HepG2 (cell line): ENCODE data around the gene HELZ2. TPM values are rescaled to one million over a fixed set of nuclear protein-coding genes. Genes with fewer than 3 reads are reported as not detected.

ENCODE experiments used
- ATAC-seq: fragments of 200-7000 bp; cut with Tn5 transposase; 3 replicates; pipeline ENCODE4 v1.9.1; 2020; ENCODE audit warnings: mild to moderate bottlenecking, moderate library complexity
- BruUV-seq: library from RNA; stranded (reverse); fragments of 400-500 nt; replicated peaks from 2 replicates; lab custom pipeline; 2021; lab: Mats Ljungman, UMichigan
- CTCF ChIA-PET: fragments of 300-600 bp; formaldehyde crosslinking; extraction: SDS; loops from one replicate; lab custom pipeline; 2021; ENCODE audit warnings: low total read pairs, inconsistent platforms, low intra/inter-chr PET ratio; lab: Yijun Ruan, JAX
- POLR2A ChIA-PET: fragments of 350-600 bp; sonication (Branson Sonifier 250); formaldehyde crosslinking; loops from one replicate; lab custom pipeline; 2020; ENCODE audit warnings: antibody characterized with exemption, inconsistent platforms; lab: Yijun Ruan, JAX
- DNase-seq: peaks from one replicate; pipeline ENCODE4 v3.0.0-alpha.2; 2015; ENCODE audit warnings: low spot score
- FAIRE-seq: peaks from 3 replicates; lab custom pipeline; 2011; peaks lifted over from hg19 to GRCh38; lab: Jason Lieb, UNC
- H2AFZ ChIP-seq: one replicate; pipeline ENCODE4 v1.6.1; 2011; ENCODE audit warnings: low read length, inconsistent platforms
- H3K27ac ChIP-seq: fragments of 300-600 bp; 3 replicates; pipeline ENCODE4 v1.8.0; 2011; ENCODE audit warnings: mixed run types, mild to moderate bottlenecking, mixed read lengths, low read length, inconsistent platforms; ENCODE audit not compliant: insufficient read depth; ENCODE audit errors: extremely low read length
- H3K27me3 ChIP-seq, 2 experiments: fragments of 200-600 bp in 1 of 2; 2 replicates in 1 of 2; 3 replicates in 1 of 2; pipeline versions ENCODE4 v1.6.0 to v1.8.0; 2011; ENCODE audit warnings: low read length in 2 of 2, mild to moderate bottlenecking in 2 of 2, moderate library complexity in 2 of 2, inconsistent platforms in 1 of 2; ENCODE audit not compliant: insufficient read depth in 2 of 2, control insufficient read depth in 1 of 2
- H3K36me3 ChIP-seq, 2 experiments: fragments of 200-600 bp in 1 of 2; replicated peaks in 1 of 2; 2 replicates in 1 of 2; 3 replicates in 1 of 2; pipeline versions ENCODE4 v1.5.1 to v1.8.0; 2011; ENCODE audit warnings: low read length in 2 of 2, inconsistent platforms in 1 of 2; ENCODE audit not compliant: insufficient read depth in 2 of 2, control insufficient read depth in 1 of 2
- H3K4me1 ChIP-seq: 2 replicates; pipeline ENCODE4 v1.5.1; 2012; ENCODE audit warnings: low read length, inconsistent platforms; ENCODE audit not compliant: insufficient read depth
- H3K4me2 ChIP-seq: 2 replicates; pipeline ENCODE4 v1.6.0; 2011; ENCODE audit warnings: low read depth, low read length, inconsistent platforms
- H3K4me3 ChIP-seq, 3 experiments: fragments of 200-600 bp in 1 of 3; sonication (generic), shearing (Covaris generic) in 1 of 3; replicated peaks in 1 of 3; 2 replicates each; pipeline ENCODE4 v1.5.1; 2011 to 2016; ENCODE audit warnings: low read length in 3 of 3, inconsistent platforms in 2 of 3, low read depth in 2 of 3, mild to moderate bottlenecking in 2 of 3, control low read depth in 1 of 3, mixed read lengths in 1 of 3; ENCODE audit not compliant: insufficient read depth in 1 of 3
- H3K79me2 ChIP-seq: one replicate; pipeline ENCODE4 v1.6.1; 2011; ENCODE audit warnings: low read length, inconsistent platforms; ENCODE audit not compliant: insufficient read depth
- H3K9ac ChIP-seq: 2 replicates; pipeline ENCODE4 v1.6.0; 2011; ENCODE audit warnings: mild to moderate bottlenecking, low read depth, low read length, inconsistent platforms; ENCODE audit not compliant: insufficient read depth
- H3K9me3 ChIP-seq: 2 replicates; pipeline ENCODE4 v1.5.1; 2012; ENCODE audit warnings: mild to moderate bottlenecking, low read length
- H4K20me1 ChIP-seq: 2 replicates; pipeline ENCODE4 v1.6.0; 2011; ENCODE audit warnings: inconsistent platforms, mild to moderate bottlenecking, low read length, moderate library complexity; ENCODE audit not compliant: insufficient read depth
- AGO2 ChIP-seq: fragments of 200-400 bp; formaldehyde crosslinking; optimal IDR thresholded peaks from 2 replicates; pipeline ENCODE3; 2017; ENCODE audit warnings: mild to moderate bottlenecking, low read depth, low read length, moderate library complexity
- BRD4 ChIP-seq: sonication (generic); formaldehyde crosslinking; IDR thresholded peaks from 2 replicates; pipeline ENCODE4 v1.4.0; 2020; ENCODE audit warnings: missing genetic modification reagents
- MYC ChIP-seq: sonication (generic); formaldehyde crosslinking; IDR thresholded peaks from 2 replicates; pipeline ENCODE4 v1.9.0; 2021; ENCODE audit warnings: missing genetic modification reagents, borderline replicate concordance
- ZC3H13 ChIP-seq: sonication (generic); formaldehyde crosslinking; IDR thresholded peaks from 2 replicates; pipeline ENCODE4 v1.8.1; 2023; ENCODE audit warnings: mild to moderate bottlenecking, missing genetic modification reagents, moderate library complexity
- WGBS: methylation state at CpG from one replicate; pipeline ENCODE4 v1.1.6; 2017; ENCODE audit warnings: low lambda C conversion rate; 5-methylcytosine and 5-hydroxymethylcytosine counted together
- in situ Hi-C: cut with HindIII; loops from 2 replicates; pipeline ENCODE4 v1.10.0; 2017; ENCODE audit warnings: low pct_unique_long_range_greater_than_20kb; ENCODE audit not compliant: extremely low pct_ligation_motif_present
- intact Hi-C: fragments of 100-400 bp; cut with micrococcal nuclease; formaldehyde crosslinking; loops from one replicate; pipeline ENCODE4 v1.10.0; 2022; ENCODE audit not compliant: unreplicated experiment
- polyA plus RNA-seq, 8 experiments: library from polyadenylated mRNA; depleted of rRNA in 3 of 8; stranded (reverse) in 7 of 8; unstranded in 1 of 8; fragments of >200 nt; fragmentation: Illumina TruSeq in 4 of 8; extraction: Trizol in 4 of 8; gene quantifications; 2 replicates each; pipeline versions ENCODE4 v1.2.1 to v1.2.3, GENCODE V29; 2011 to 2016; ENCODE audit warnings: low read depth in 4 of 8, missing spikeins in 1 of 8, mixed read lengths in 1 of 8; ENCODE audit not compliant: insufficient read depth in 1 of 8
- total RNA-seq, 5 experiments: library from RNA; depleted of rRNA; stranded (reverse); fragments of >200 nt; fragmentation: Illumina TruSeq; extraction: Trizol; gene quantifications; 2 replicates each; pipeline ENCODE4 v1.2.3, GENCODE V29; 2016; ENCODE audit warnings: low read depth in 1 of 5
- TF ChIP-seq, protein P1 (sequence below): sonication (generic); formaldehyde crosslinking; IDR thresholded peaks from 2 replicates; pipeline ENCODE4 v1.9.0; 2022; ENCODE audit warnings: low read depth, missing genetic modification reagents

HELZ2 gene
- total and polyA plus RNA-seq, 2 of the 13 experiments (the other 11 are each of a cell fraction or from before 2014, with no cell fraction given): 9.6 to 10.1 TPM

DNA sequence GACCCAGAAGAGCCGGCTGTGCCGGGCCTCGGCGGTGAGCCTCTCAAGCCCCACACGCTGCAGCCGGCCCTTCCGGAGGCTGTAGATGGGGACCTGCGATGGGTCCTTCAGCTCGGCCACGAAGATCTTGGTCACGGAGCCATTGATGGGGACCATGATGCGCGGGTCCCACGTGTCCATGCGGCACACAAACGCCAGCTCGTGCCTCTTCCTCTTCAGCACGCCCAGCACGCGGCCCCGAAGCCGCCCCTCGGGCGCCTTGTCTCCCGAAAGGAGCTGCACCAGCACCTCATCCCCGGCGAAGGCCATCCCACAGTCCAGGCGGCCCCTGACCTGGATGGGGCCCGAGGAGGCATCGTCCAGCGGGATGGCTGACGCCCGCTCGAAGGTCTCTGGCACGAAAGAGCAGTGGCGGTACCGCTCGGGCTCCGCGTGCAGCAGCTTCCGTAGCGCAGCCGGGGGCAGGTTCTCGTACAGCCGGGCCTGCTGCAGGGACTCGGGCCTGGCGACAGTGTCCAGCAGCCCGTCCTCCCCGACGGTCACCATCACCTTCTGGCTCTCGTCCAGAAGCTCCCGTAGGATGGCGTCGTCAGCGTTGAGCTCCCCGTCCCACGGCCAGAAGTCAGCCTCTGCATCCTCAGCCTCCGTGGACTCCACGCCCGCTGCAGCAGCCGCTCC lies 8.9 kb downstream of the HELZ2 start:
- Histone ChIP-seq H3K9ac (no peak overlapping the region), H2AFZ (no peak overlapping the region), H3K36me3 (no peaks in the 10 kb centered on the region), H4K20me1 (peaks cover under 1% of the 10 kb centered on the region; the same call in 1 of the 2 replicates), H3K9me3 (no peaks in the 10 kb centered on the region), H3K79me2 (no peaks in the 10 kb centered on the region), H3K27me3 (no peaks in the 10 kb centered on the region), H3K4me1 (no peaks in the 10 kb centered on the region), H3K4me2 (no peak overlapping the region), H3K4me3 (no peak overlapping the region), H3K27ac (no peak overlapping the region)
- DNase-seq (no peak), FAIRE-seq (no peak), ATAC-seq (no peak)
- BruUV-seq: no TSS peak
- POLR2A ChIA-PET: interaction anchor here (1.1 to 1.7 kb wide), 2 partner anchors 9 to 10 kb away, joined by 3 to 7 read pairs; partner anchors contain the start of gene HELZ2
- in situ Hi-C loops (no loop called here), intact Hi-C loops (no loop called here)
- CTCF ChIA-PET: no interaction called here
- 90% methylated on average over 61 of the region's 61 CpGs for WGBS
- TF ChIP-seq, protein P1, sequence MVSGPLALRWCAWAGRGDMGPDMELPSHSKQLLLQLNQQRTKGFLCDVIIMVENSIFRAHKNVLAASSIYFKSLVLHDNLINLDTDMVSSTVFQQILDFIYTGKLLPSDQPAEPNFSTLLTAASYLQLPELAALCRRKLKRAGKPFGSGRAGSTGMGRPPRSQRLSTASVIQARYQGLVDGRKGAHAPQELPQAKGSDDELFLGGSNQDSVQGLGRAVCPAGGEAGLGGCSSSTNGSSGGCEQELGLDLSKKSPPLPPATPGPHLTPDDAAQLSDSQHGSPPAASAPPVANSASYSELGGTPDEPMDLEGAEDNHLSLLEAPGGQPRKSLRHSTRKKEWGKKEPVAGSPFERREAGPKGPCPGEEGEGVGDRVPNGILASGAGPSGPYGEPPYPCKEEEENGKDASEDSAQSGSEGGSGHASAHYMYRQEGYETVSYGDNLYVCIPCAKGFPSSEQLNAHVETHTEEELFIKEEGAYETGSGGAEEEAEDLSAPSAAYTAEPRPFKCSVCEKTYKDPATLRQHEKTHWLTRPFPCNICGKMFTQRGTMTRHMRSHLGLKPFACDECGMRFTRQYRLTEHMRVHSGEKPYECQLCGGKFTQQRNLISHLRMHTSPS (CRISPR knock-in tag): no peak
- TF ChIP-seq MYC (CRISPR knock-in tag): 0 out of 2 replicates have a peak, but pooled peaks have one; percentile 19
- TF ChIP-seq AGO2: peak; percentile 31

DNA sequence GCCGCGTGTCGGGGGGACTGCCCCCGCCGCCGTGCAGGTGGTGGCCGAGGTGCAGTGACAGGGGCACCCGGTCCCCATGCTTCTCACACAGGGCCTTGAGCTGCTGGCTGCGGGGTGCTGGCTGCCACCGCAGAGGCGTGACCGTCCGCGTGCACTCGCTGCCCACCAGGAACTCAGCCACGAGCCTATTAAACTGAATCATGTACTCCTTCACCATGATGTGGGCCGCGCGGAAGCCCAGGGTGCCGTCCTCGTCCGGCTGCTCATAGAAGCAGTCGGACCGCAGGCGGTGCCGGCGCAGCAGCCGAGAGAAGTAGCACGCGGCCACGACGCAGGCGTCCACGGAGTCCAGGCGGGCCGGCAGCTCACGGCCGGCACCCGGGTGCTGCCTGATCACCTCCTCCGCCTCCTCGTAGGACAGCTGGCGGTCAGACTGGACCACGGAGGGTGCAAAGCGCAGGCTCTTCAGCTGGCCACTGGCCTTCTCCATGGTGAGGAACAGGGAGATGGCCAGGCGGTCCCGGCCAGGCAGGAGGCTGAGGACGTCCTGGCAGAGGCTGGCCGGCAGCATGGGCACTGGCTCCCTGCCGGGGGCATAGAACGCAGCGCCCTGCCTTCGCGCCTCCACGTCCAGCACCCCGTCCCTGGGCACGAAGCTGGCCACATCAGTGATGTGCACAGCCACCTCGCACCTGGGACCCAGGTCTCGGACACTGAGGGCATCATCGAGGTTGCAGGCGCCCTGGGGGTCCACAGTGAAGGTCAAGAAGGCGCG lies 9.8 kb downstream of the HELZ2 start:
- BruUV-seq: no TSS peak
- Histone ChIP-seq H4K20me1 (no peaks in the 10 kb centered on the region; the same call in 1 of the 2 replicates), H2AFZ (no peak overlapping the region), H3K27ac (no peak overlapping the region), H3K27me3 (no peaks in the 10 kb centered on the region), H3K9ac (no peak overlapping the region), H3K4me1 (no peaks in the 10 kb centered on the region), H3K9me3 (no peaks in the 10 kb centered on the region), H3K36me3 (no peaks in the 10 kb centered on the region; a peak in 1 of 5 replicates), H3K4me2 (no peak overlapping the region), H3K79me2 (no peaks in the 10 kb centered on the region), H3K4me3 (no peak overlapping the region)
- intact Hi-C loops (no loop called here), in situ Hi-C loops (no loop called here)
- TF ChIP-seq BRD4 (CRISPR knock-in tag): no peak
- TF ChIP-seq ZC3H13 (CRISPR knock-in tag): peak; percentile 68
- ChIA-PET CTCF (no interaction called here), POLR2A (interaction anchor here (1.1 to 1.7 kb wide), 2 partner anchors 10 kb away, joined by 3 to 7 read pairs; partner anchors contain the start of gene HELZ2)
- no peak for FAIRE-seq
- WGBS: 92% methylated on average over 51 of the region's 62 CpGs
- no peak for ATAC-seq
- DNase-seq: no peak
